Sigmoid colon (tissue), 7 donors: ENCODE results near the gene WASF3. TPM values are rescaled to one million over a fixed set of nuclear protein-coding genes. Genes with fewer than 3 reads are reported as not detected.

Source experiments
- DNase-seq: peaks from one replicate; pipeline ENCODE4 v3.0.0-alpha.2; 2019
- H3K27ac ChIP-seq, 4 donors: fragments of 200-600 bp; sonication (generic); one replicate each; pipeline ENCODE4 v1.5.1; 2016 to 2019; ENCODE audit warnings: mild to moderate bottlenecking in 1 of 4
- H3K27me3 ChIP-seq, 3 donors: fragments of 200-600 bp; sonication (generic); one replicate each; pipeline ENCODE4 v1.5.1; 2019; ENCODE audit warnings: mild to moderate bottlenecking in 1 of 3
- H3K36me3 ChIP-seq, 4 donors: fragments of 200-600 bp; sonication (generic); one replicate each; pipeline ENCODE4 v1.5.1; 2016 to 2019
- H3K4me1 ChIP-seq, 4 donors: fragments of 200-600 bp; sonication (generic); one replicate each; pipeline ENCODE4 v1.5.1; 2017 to 2019
- H3K4me3 ChIP-seq, 4 donors: fragments of 200-600 bp; sonication (generic); one replicate each; pipeline ENCODE4 v1.5.1; 2017 to 2019; ENCODE audit warnings: mild to moderate bottlenecking in 2 of 4, moderate library complexity in 1 of 4
- H3K9me3 ChIP-seq, 4 donors: fragments of 200-600 bp in 3 of 4; sonication (generic) in 3 of 4; one replicate each; pipeline versions ENCODE4 v1.5.1 to v1.6.1; 2013 to 2019
- CTCF ChIP-seq, 4 experiments: fragments of 450-650 bp in 3 of 4; fragments of 200-600 bp in 1 of 4; IDR thresholded peaks; one replicate each; pipeline ENCODE4 v1.5.1; 2016 to 2019; ENCODE audit warnings: antibody characterized with exemption in 4 of 4, mild to moderate bottlenecking in 3 of 4, moderate library complexity in 2 of 4
- EP300 ChIP-seq, 4 donors: sonication (generic); formaldehyde crosslinking; IDR thresholded peaks; one replicate each; pipeline ENCODE4 v1.6.1; 2017; ENCODE audit warnings: antibody characterized with exemption in 4 of 4
- POLR2A ChIP-seq, 2 donors: fragments of 450-650 bp; IDR thresholded peaks; one replicate each; pipeline ENCODE4 v1.6.1; 2016; ENCODE audit warnings: antibody characterized with exemption in 2 of 2, mild to moderate bottlenecking in 2 of 2, moderate library complexity in 2 of 2
- POLR2AphosphoS5 ChIP-seq, 4 donors: sonication (generic); formaldehyde crosslinking; IDR thresholded peaks; one replicate each; pipeline ENCODE4 v1.6.1; 2017; ENCODE audit warnings: antibody characterized with exemption in 4 of 4
- WGBS, 2 donors: extraction: QIAGEN DNeasy Blood & Tissue Kit; methylation state at CpG; one replicate each; pipeline ENCODE4 v1.1.7; 2013; 5-methylcytosine and 5-hydroxymethylcytosine counted together
- intact Hi-C: fragments of 100-400 bp; cut with DNase I; formaldehyde crosslinking; loops from one replicate; pipeline ENCODE4 v1.15.1; 2023
- polyA plus RNA-seq, 3 donors: library from polyadenylated mRNA; stranded (reverse); fragments of 200-250 nt; gene quantifications; one replicate each; pipeline ENCODE4 v1.2.3, GENCODE V29; 2013
- total RNA-seq, 4 donors: library from RNA; depleted of rRNA; stranded (reverse); fragments of >200 nt; gene quantifications; one replicate each; pipeline ENCODE4 v1.1.0, GENCODE V29; 2016
- donor health status: healthy with polysubstance abuse.
- donor health status: Bipolar disorder and iron deficiency.
- donor health status: healthy.

The WASF3 gene
- total and polyA plus RNA-seq, 7 donors = 0.92 to 17.1 (median 12.4) TPM

- peaks cover 0 to 15% (median 8%) of the 10 kb centered on the region in 3 donors for H3K27me3 ChIP-seq
Measured at GRCh38 chr13:26549713-26550112, 7.8 kb upstream of the WASF3 start.

GRCh38 chr13:26551255-26551860 is 6.1 kb upstream of the WASF3 start:
- Histone ChIP-seq H3K27ac (no peak overlapping the region), H3K4me3 (no peak overlapping the region), H3K4me1 (no peaks in the 10 kb centered on the region), H3K36me3 (no peaks in the 10 kb centered on the region), H3K9me3 (no peaks in the 10 kb centered on the region), H3K27me3 (peaks cover 0 to 15% (median 8%) of the 10 kb centered on the region in 3 donors)
- TF ChIP-seq EP300 (IDR thresholded peaks at IDR 0.05) (no peak), POLR2AphosphoS5 (IDR thresholded peaks at IDR 0.05) (no peak), POLR2A (IDR thresholded peaks at IDR 0.05) (no peak), CTCF (IDR thresholded peaks at IDR 0.05) (no peak)
- WGBS, 2 donors = 60 to 76% methylated on average over 6 of the region's 6 CpGs
- intact Hi-C loops = loop anchor here (10.0 kb wide), 2 partner anchors 367 to 1247 kb away; partner anchors contain the start of gene NUP58
- no peak for DNase-seq

More at GRCh38 chr13:26549713-26550112, 7.8 kb upstream of the WASF3 start:
- no peaks in the 10 kb centered on the region for H3K4me1 ChIP-seq
- no peaks in the 10 kb centered on the region for H3K9me3 ChIP-seq
- H3K36me3 ChIP-seq = no peaks in the 10 kb centered on the region
- no peak for TF ChIP-seq POLR2AphosphoS5 (IDR thresholded peaks at IDR 0.05)
- intact Hi-C loops = loop anchor here (10.0 kb wide), 2 partner anchors 365 to 1245 kb away; partner anchors contain the start of gene NUP58
- no peak for DNase-seq
- no peak overlapping the region for H3K27ac ChIP-seq
- 8 to 34% methylated on average over 1 of the region's 1 CpG for WGBS, 2 donors
- no peak overlapping the region for H3K4me3 ChIP-seq

GRCh38 chr13:26555413-26555812 is 2.1 kb upstream of the WASF3 start:
- no peak overlapping the region for H3K27ac ChIP-seq
- intact Hi-C loops = loop anchor here (5.0 to 10.0 kb wide), 3 partner anchors 142 to 1251 kb away; partner anchors contain the start of gene NUP58
- H3K4me1 ChIP-seq = peaks cover 0 to 15% (median 8%) of the 10 kb centered on the region in 4 donors
- WGBS, 2 donors = 79 to 86% methylated on average over 1 of the region's 1 CpG
- H3K4me3 ChIP-seq = no peak overlapping the region
- peaks cover 0 to 14% (median 8%) of the 10 kb centered on the region in 3 donors for H3K27me3 ChIP-seq
- no peak for TF ChIP-seq POLR2AphosphoS5 (IDR thresholded peaks at IDR 0.05)
- TF ChIP-seq EP300 (IDR thresholded peaks at IDR 0.05) = no peak
- TF ChIP-seq CTCF (IDR thresholded peaks at IDR 0.05) = no peak
- no peak for TF ChIP-seq POLR2A (IDR thresholded peaks at IDR 0.05)
- DNase-seq = no peak
- H3K9me3 ChIP-seq = no peaks in the 10 kb centered on the region
- H3K36me3 ChIP-seq = no peaks in the 10 kb centered on the region

GRCh38 chr13:26557051-26557392 is 461 bp upstream of the WASF3 start:
- intact Hi-C loops = loop anchor here (5.0 to 10.0 kb wide), 3 partner anchors 140 to 1252 kb away; partner anchors contain the start of gene NUP58
- peaks cover 0 to 15% (median 8%) of the 10 kb centered on the region in 4 donors for H3K4me1 ChIP-seq
- H3K27ac ChIP-seq = peak overlapping the region in 1 of 4 donors; percentile 12
- 2% methylated on average over 3 of the region's 3 CpGs for WGBS, 2 donors
- no peak for TF ChIP-seq CTCF (IDR thresholded peaks at IDR 0.05)
- no peak for TF ChIP-seq POLR2A (IDR thresholded peaks at IDR 0.05)
- no peak for TF ChIP-seq EP300 (IDR thresholded peaks at IDR 0.05)
- TF ChIP-seq POLR2AphosphoS5 (IDR thresholded peaks at IDR 0.05) = no peak
- no peaks in the 10 kb centered on the region for H3K36me3 ChIP-seq
- H3K9me3 ChIP-seq = no peaks in the 10 kb centered on the region
- DNase-seq = no peak
- no peaks in the 10 kb centered on the region for H3K27me3 ChIP-seq
- H3K4me3 ChIP-seq = peak overlapping the region; percentile 1 to 91 (median 83)

GRCh38 chr13:26558074-26558805 is 757 bp downstream of the WASF3 start:
- H3K36me3 ChIP-seq = no peaks in the 10 kb centered on the region
- peak overlapping the region; percentile 78 to 91 (median 84) for H3K4me3 ChIP-seq
- TF ChIP-seq EP300 (IDR thresholded peaks at IDR 0.05) = no peak
- TF ChIP-seq POLR2AphosphoS5 (IDR thresholded peaks at IDR 0.05) = no peak
- TF ChIP-seq POLR2A (IDR thresholded peaks at IDR 0.05) = no peak
- TF ChIP-seq CTCF (IDR thresholded peaks at IDR 0.05) = no peak
- intact Hi-C loops = loop anchor here (5.0 to 10.0 kb wide), 3 partner anchors 139 to 1253 kb away; partner anchors contain the start of gene NUP58
- WGBS, 2 donors = 4% methylated on average over 73 of the region's 73 CpGs
- H3K9me3 ChIP-seq = no peaks in the 10 kb centered on the region
- H3K27me3 ChIP-seq = no peaks in the 10 kb centered on the region
- peaks cover 0 to 15% (median 8%) of the 10 kb centered on the region in 4 donors for H3K4me1 ChIP-seq
- DNase-seq = no peak
- peak overlapping the region; percentile 59 to 83 (median 78) for H3K27ac ChIP-seq
